AG10803 (cell line): Measurements from ENCODE around the gene CCNQ.
"Not testable (repeated sequence)": the region's sequence is repeated elsewhere in the genome, so short reads cannot be mapped to it uniquely, and the experiment has no call there.

Experiments used
- DNase-seq: peaks from one replicate; pipeline ENCODE4 v3.0.0; 2010; ENCODE audit warnings: low read depth
- H3K4me3 ChIP-seq: 2 replicates; pipeline ENCODE4 v1.5.1; 2011; ENCODE audit warnings: mild to moderate bottlenecking, low read length, control low read depth
- CTCF ChIP-seq: conservative IDR thresholded peaks from 2 replicates; pipeline ENCODE4 v1.5.1; 2011; ENCODE audit warnings: mild to moderate bottlenecking, low read length, control low read depth, inconsistent platforms

Gene CCNQ

GRCh38 chrX:153606503-153606902, 7.6 kb upstream of the CCNQ start:
- no peak for TF ChIP-seq CTCF
- no peak for DNase-seq
- no peak overlapping the region for H3K4me3 ChIP-seq

- DNase-seq, result not testable (repeated sequence)
Measured at GRCh38 chrX:153604666-153605380, 5.9 kb upstream of the CCNQ start.

GRCh38 chrX:153603131-153603656, 4.3 kb upstream of the CCNQ start:
- no peak for DNase-seq
- TF ChIP-seq CTCF, result no peak
- no peak overlapping the region for H3K4me3 ChIP-seq

More at GRCh38 chrX:153604666-153605380, 5.9 kb upstream of the CCNQ start:
- not testable (repeated sequence) for H3K4me3 ChIP-seq

GRCh38 chrX:153602601-153603000, 3.7 kb upstream of the CCNQ start:
- H3K4me3 ChIP-seq, result no peak overlapping the region
- no peak for DNase-seq
- TF ChIP-seq CTCF, result no peak

- DNase-seq, result no peak
- TF ChIP-seq CTCF, result no peak
- H3K4me3 ChIP-seq, result no peak overlapping the region
Measured at GRCh38 chrX:153601511-153602110, 2.7 kb upstream of the CCNQ start.

- no peak overlapping the region for H3K4me3 ChIP-seq
- no peak for TF ChIP-seq CTCF
- DNase-seq, result no peak
Measured at GRCh38 chrX:153600921-153601320, 2.0 kb upstream of the CCNQ start.

GRCh38 chrX:153600032-153600373, 1.1 kb upstream of the CCNQ start:
- TF ChIP-seq CTCF, result no peak

More at GRCh38 chrX:153600032-153600373, 1.1 kb upstream of the CCNQ start:
- H3K4me3 ChIP-seq, result peak overlapping the region; percentile 71
- peak; percentile 4 for DNase-seq
